Measurements from ENCODE around the gene KCTD17.

GRCh38 chr22:37080438-37080837, 28.9 kb downstream of the KCTD17 start:
- TF ChIP-seq CTCF (IDR thresholded peaks at IDR 0.05; ENCODE audit: insufficient read depth, low read depth, low read length): no peak
- no peak for TF ChIP-seq EZH2 (IDR thresholded peaks at IDR 0.05; ENCODE audit: insufficient read depth, low read length)

Data from astrocyte (in vitro differentiated cells and primary cell).